Germinal center (tissue), 1 donor: ENCODE results near the gene SIMC1.

Experiments used
- DNase-seq: peaks from one replicate; pipeline ENCODE4 v3.0.0; 2012; ENCODE audit warnings: mixed read lengths, low spot score

The SIMC1 gene

GRCh38 chr5:176389135-176390123 is 151.2 kb downstream of the SIMC1 start:
- no peak for DNase-seq

DNA sequence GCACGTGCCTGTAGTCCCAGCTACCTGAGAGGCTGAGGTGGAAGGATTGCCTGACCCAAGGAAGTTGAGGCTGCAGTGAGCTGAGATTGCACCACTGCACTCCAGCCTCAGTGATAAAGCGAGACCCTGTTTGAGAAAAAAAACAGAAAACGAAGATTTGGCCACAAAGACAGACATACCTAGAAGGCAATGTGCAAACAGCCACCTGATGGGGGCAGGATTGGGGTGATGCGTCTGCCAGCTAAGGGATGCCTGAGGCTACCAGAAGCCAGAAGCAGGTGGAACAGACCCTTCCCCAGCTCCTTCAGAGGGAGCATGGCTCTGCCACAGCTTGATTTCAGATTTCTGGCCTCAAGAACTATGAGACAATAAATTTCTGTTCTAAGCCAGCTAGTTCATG is 153.3 kb downstream of the SIMC1 start:
- no peak for DNase-seq

GRCh38 chr5:176391999-176392398 is 153.8 kb downstream of the SIMC1 start:
- DNase-seq: no peak

DNA sequence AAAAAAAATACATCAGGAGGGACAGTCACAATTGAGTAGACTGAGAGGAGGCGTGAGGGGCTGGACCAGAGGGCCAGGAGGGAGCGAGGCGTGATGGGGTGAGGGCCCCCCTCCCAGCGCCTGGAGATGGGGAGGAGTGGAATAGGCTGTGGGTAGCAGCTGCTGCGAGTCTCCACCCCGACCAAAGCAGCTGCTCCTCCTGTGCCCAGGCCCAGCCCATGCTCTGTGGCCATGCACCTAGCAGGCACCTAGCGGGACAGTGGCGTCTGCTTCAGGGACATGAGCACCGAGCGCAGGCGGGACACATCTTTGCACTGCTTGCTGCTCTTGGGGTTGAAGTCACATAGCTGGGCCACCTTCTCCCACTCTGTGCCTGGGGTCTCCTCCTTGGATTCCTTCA is 154.3 kb downstream of the SIMC1 start:
- no peak for DNase-seq

GRCh38 chr5:176394096-176394495 is 155.9 kb downstream of the SIMC1 start:
- DNase-seq: no peak

DNA sequence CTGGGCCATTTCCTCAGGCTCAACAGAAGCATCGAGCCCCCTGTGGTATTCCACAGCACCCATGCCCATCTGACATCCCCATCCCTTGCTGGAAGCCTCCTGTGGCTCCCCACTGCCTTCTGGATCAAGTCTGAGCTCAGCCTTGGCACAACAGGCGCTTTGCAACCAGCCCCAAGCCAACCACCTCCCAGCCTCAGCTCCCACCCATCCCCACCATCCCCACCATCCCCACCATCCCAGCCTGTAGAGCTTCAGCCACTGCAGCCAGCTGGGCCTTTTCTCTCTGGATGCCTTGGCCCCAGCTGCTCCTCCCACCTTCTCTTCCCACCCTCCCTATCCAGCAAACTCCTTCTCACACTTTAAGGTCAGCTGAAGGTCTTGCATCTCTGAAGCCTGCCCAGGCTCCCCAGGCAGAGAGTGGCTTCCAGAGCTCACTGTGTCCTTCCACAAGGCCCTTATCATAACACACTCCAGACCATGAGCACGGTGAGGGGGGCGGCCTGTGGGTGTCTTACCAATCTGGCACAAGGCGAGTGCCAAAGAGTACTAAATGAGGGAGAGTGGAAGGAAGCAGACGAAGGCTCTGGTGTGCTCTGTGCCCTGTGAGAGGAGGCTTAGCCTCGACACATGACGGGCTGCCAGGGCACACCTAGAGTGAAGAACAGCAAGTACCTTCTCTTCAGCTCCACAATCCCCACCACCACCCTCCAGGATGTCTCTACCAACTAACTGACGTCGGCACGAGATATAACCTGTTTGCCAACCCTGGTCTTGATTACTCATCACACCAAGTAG is 156.9 kb downstream of the SIMC1 start:
- no peak for DNase-seq
